Stimulated activated CD8-positive, alpha-beta memory T cell treated with anti-CD3 and anti-CD28 coated beads, Interleukin-2, amount 100 ng/mL, for 1 hour (primary cell): ENCODE results near the gene GSTM4.
A peak's percentile ranks its signal among the peaks of the same experiment; 100 is the strongest.
"Not testable (repeated sequence)": the region's sequence is repeated elsewhere in the genome, so short reads cannot be mapped to it uniquely, and the experiment has no call there.

ENCODE experiments used
- DNase-seq, 2 donors: peaks; one replicate each; pipeline ENCODE4 v3.0.0-alpha.2; 2020; ENCODE audit warnings: low read depth in 2 of 2

Gene GSTM4

GRCh38 chr1:109637446-109637845, 18.5 kb upstream of the GSTM4 start:
- DNase-seq: no peak

- DNase-seq: no peak
These were observed 16.6 kb upstream of the GSTM4 start for GRCh38 chr1:109639063-109639840.

GRCh38 chr1:109639841-109640184, 16.1 kb upstream of the GSTM4 start:
- no peak for DNase-seq

- DNase-seq: peak; percentile 77
These were observed 15.5 kb upstream of the GSTM4 start for GRCh38 chr1:109640285-109640865.

- DNase-seq: no peak
These were observed 14.7 kb upstream of the GSTM4 start for GRCh38 chr1:109641078-109641740.

- no peak for DNase-seq
These were observed 14.0 kb upstream of the GSTM4 start for GRCh38 chr1:109641861-109642260.

- DNase-seq: no peak
These were observed 13.3 kb upstream of the GSTM4 start for GRCh38 chr1:109642626-109643025.

- peak; percentile 78 to 80 for DNase-seq
These were observed 12.3 kb upstream of the GSTM4 start for GRCh38 chr1:109643385-109644230.

- no peak for DNase-seq
These were observed 11.2 kb upstream of the GSTM4 start for GRCh38 chr1:109644670-109645069.

GRCh38 chr1:109649491-109649914, 6.4 kb upstream of the GSTM4 start:
- no peak for DNase-seq

GRCh38 chr1:109650609-109651008, 5.3 kb upstream of the GSTM4 start:
- no peak for DNase-seq

- DNase-seq: no peak
These were observed 3.5 kb upstream of the GSTM4 start for GRCh38 chr1:109652402-109652801.

- no peak for DNase-seq
These were observed 2.6 kb upstream of the GSTM4 start for GRCh38 chr1:109653306-109653705.

GRCh38 chr1:109654519-109654918, 1.4 kb upstream of the GSTM4 start:
- DNase-seq: no peak

- DNase-seq: no peak
These were observed 1.5 kb downstream of the GSTM4 start for GRCh38 chr1:109657395-109657794.

GRCh38 chr1:109657970-109658369, 2.1 kb downstream of the GSTM4 start:
- no peak for DNase-seq

- DNase-seq: no peak
These were observed 2.7 kb downstream of the GSTM4 start for GRCh38 chr1:109658533-109659042.

- DNase-seq: no peak
These were observed 3.2 kb downstream of the GSTM4 start for GRCh38 chr1:109659145-109659544.

GRCh38 chr1:109659997-109660690, 4.2 kb downstream of the GSTM4 start:
- DNase-seq: no peak

GRCh38 chr1:109660691-109661026, 4.8 kb downstream of the GSTM4 start:
- not testable (repeated sequence) for DNase-seq

GRCh38 chr1:109661391-109661790, 5.5 kb downstream of the GSTM4 start:
- DNase-seq: no peak
